Thyroid gland (tissue), 4 donors: ENCODE results near the gene OR10D3. TPM values are rescaled to one million over a fixed set of nuclear protein-coding genes. Genes with fewer than 3 reads are reported as not detected.
"Not testable (repeated sequence)": the region's sequence is repeated elsewhere in the genome, so short reads cannot be mapped to it uniquely, and the experiment has no call there.

ENCODE experiments used
- DNase-seq, 2 donors: peaks; one replicate each; pipeline ENCODE4 v3.0.0-alpha.2; 2019
- H3K27ac ChIP-seq, 3 donors: fragments of 200-600 bp; sonication (generic); 1 replicate in 2 of 3; 2 replicates in 1 of 3; pipeline ENCODE4 v1.5.1; 2016 to 2019; ENCODE audit warnings: mild to moderate bottlenecking in 1 of 3, moderate library complexity in 1 of 3
- H3K27me3 ChIP-seq: fragments of 200-600 bp; sonication (generic); one replicate; pipeline ENCODE4 v1.5.1; 2019
- H3K36me3 ChIP-seq, 2 donors: fragments of 200-600 bp; sonication (generic); one replicate each; pipeline ENCODE4 v1.5.1; 2016 to 2019
- H3K4me1 ChIP-seq, 2 donors: fragments of 200-600 bp; sonication (generic); one replicate each; pipeline ENCODE4 v1.5.1; 2017 to 2019
- H3K4me3 ChIP-seq, 3 donors: fragments of 200-600 bp; sonication (generic); replicated peaks in 1 of 3; 1 replicate in 2 of 3; 2 replicates in 1 of 3; pipeline ENCODE4 v1.5.1; 2016; ENCODE audit warnings: mild to moderate bottlenecking in 1 of 3
- H3K9me3 ChIP-seq: fragments of 200-600 bp; sonication (generic); one replicate; pipeline ENCODE4 v1.5.1; 2017
- CTCF ChIP-seq, 6 experiments: fragments of 200-600 bp in 3 of 6; fragments of 450-650 bp in 3 of 6; sonication (generic) in 3 of 6; IDR thresholded peaks; one replicate each; pipeline ENCODE4 v1.5.1; 2016 to 2019; ENCODE audit warnings: antibody characterized with exemption in 6 of 6, mild to moderate bottlenecking in 2 of 6, inconsistent platforms in 1 of 6, moderate library complexity in 1 of 6
- POLR2A ChIP-seq, 2 donors: fragments of 450-650 bp; IDR thresholded peaks; one replicate each; pipeline ENCODE4 v1.6.1; 2017; ENCODE audit warnings: antibody characterized with exemption in 2 of 2, mild to moderate bottlenecking in 2 of 2, moderate library complexity in 1 of 2
- WGBS, 2 donors: methylation state at CpG; one replicate each; pipeline ENCODE4 v1.1.5; 2017; 5-methylcytosine and 5-hydroxymethylcytosine counted together
- intact Hi-C: fragments of 100-400 bp; cut with DNase I; formaldehyde crosslinking; loops from one replicate; pipeline ENCODE4 v1.15.1; 2023
- total RNA-seq, 4 donors: library from RNA; depleted of rRNA; stranded (reverse); fragments of >200 nt; gene quantifications; one replicate each; pipeline ENCODE4 v1.2.3, GENCODE V29; 2016

The OR10D3 gene
- total RNA-seq, 4 donors from 2014 or later = not detected

DNA sequence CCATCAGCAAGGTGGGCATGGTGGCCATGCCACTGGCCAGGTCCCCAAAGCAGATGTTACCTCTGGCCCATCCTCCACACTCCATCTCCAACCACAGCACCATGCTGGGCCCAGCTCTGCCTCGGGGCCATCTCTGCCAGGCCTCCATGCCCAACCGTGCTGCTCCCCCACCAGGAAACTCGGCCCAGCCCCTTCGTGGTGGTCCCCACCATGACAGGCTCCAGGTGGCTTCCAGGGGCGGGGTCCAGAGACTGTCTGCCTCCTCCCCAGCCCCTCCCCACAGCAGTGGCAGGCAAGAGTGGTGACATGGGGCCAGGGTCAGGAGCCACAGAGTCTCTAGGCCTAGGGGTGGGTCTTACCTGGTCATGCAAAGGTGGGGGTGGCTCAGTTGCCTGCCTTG, 27.3 kb downstream of the OR10D3 start:
- 90 to 100% methylated on average over 2 to 3 of the region's 5 CpGs for WGBS, 2 donors
- TF ChIP-seq POLR2A (IDR thresholded peaks at IDR 0.05) = no peak
- no peak for TF ChIP-seq CTCF (IDR thresholded peaks at IDR 0.05)
- no peak for DNase-seq

GRCh38 chr11:124211321-124211720, 28.2 kb downstream of the OR10D3 start:
- H3K27me3 ChIP-seq = no peaks in the 10 kb centered on the region
- no peak for DNase-seq
- no peak overlapping the region for H3K4me3 ChIP-seq
- no peaks in the 10 kb centered on the region for H3K36me3 ChIP-seq
- H3K27ac ChIP-seq = no peak overlapping the region
- no peak for TF ChIP-seq POLR2A (IDR thresholded peaks at IDR 0.05)
- TF ChIP-seq CTCF (IDR thresholded peaks at IDR 0.05) = no peak
- no peaks in the 10 kb centered on the region for H3K4me1 ChIP-seq
- no peaks in the 10 kb centered on the region for H3K9me3 ChIP-seq
- intact Hi-C loops = no loop called here

More for the DNA sequence above, 27.3 kb downstream of the OR10D3 start:
- Histone ChIP-seq H3K27ac (no peak overlapping the region), H3K9me3 (no peaks in the 10 kb centered on the region), H3K36me3 (no peaks in the 10 kb centered on the region), H3K27me3 (no peaks in the 10 kb centered on the region), H3K4me1 (no peaks in the 10 kb centered on the region), H3K4me3 (no peak overlapping the region)
- intact Hi-C loops = no loop called here

GRCh38 chr11:124214027-124214426, 30.9 kb downstream of the OR10D3 start:
- Histone ChIP-seq H3K36me3 (no peaks in the 10 kb centered on the region), H3K4me3 (no peak overlapping the region), H3K4me1 (no peaks in the 10 kb centered on the region), H3K27me3 (no peaks in the 10 kb centered on the region), H3K9me3 (no peaks in the 10 kb centered on the region), H3K27ac (no peak overlapping the region)
- TF ChIP-seq POLR2A (IDR thresholded peaks at IDR 0.05) (no peak), CTCF (IDR thresholded peaks at IDR 0.05) (no peak)
- 77% methylated on average over 3 of the region's 3 CpGs for WGBS, 2 donors
- intact Hi-C loops = no loop called here
- no peak for DNase-seq

DNA sequence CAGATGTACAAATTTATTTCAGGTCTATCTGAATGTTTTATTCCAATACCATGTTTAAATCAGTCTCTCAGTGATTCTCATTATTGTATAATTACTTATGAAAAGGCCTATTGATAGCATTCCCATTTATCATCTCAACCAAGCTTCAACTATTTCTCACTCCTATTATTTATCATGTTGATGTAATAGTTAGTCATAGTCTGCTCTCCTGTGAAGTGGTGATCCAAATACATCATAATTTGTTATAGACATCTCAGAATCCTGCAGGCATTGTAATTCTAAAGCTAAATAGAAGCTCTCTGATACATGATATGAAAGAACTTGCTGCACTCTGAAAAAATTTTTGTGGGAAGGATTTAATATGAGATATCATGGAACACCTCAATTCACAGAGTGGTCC, 36.0 kb downstream of the OR10D3 start:
- Histone ChIP-seq H3K27ac (no peak overlapping the region), H3K36me3 (no peaks in the 10 kb centered on the region), H3K4me3 (no peak overlapping the region), H3K4me1 (no peaks in the 10 kb centered on the region), H3K27me3 (no peaks in the 10 kb centered on the region), H3K9me3 (no peaks in the 10 kb centered on the region)
- DNase-seq = no peak
- TF ChIP-seq POLR2A (IDR thresholded peaks at IDR 0.05) (no peak), CTCF (IDR thresholded peaks at IDR 0.05) (no peak)
- intact Hi-C loops = no loop called here

DNA sequence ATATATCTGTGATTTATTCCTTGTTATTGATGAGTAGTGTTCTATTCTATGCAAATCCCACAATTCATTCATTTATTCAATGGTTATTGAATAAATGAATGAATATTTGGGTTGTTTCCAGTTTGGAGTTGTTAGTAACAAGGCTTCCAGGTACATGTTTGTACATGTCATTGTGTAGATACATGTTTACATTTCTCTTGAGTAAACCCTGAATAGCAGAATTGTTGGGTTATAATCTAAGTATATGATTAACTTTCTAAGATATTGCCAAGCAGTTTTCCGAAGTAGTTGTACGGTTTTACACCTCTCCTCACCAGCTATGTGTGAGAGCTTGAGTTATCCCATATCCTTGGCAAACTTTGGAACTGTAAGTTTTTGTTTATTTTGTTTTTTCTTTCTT, 39.3 kb downstream of the OR10D3 start:
- H3K4me1 ChIP-seq = no peaks in the 10 kb centered on the region
- no peak for DNase-seq
- intact Hi-C loops = no loop called here
- no peaks in the 10 kb centered on the region for H3K9me3 ChIP-seq
- H3K4me3 ChIP-seq = no peak overlapping the region
- H3K27ac ChIP-seq = no peak overlapping the region
- 94% methylated on average over 2 of the region's 2 CpGs for WGBS, 2 donors
- no peaks in the 10 kb centered on the region for H3K36me3 ChIP-seq
- TF ChIP-seq CTCF (IDR thresholded peaks at IDR 0.05) (no peak), POLR2A (IDR thresholded peaks at IDR 0.05) (no peak)
- no peaks in the 10 kb centered on the region for H3K27me3 ChIP-seq

DNA sequence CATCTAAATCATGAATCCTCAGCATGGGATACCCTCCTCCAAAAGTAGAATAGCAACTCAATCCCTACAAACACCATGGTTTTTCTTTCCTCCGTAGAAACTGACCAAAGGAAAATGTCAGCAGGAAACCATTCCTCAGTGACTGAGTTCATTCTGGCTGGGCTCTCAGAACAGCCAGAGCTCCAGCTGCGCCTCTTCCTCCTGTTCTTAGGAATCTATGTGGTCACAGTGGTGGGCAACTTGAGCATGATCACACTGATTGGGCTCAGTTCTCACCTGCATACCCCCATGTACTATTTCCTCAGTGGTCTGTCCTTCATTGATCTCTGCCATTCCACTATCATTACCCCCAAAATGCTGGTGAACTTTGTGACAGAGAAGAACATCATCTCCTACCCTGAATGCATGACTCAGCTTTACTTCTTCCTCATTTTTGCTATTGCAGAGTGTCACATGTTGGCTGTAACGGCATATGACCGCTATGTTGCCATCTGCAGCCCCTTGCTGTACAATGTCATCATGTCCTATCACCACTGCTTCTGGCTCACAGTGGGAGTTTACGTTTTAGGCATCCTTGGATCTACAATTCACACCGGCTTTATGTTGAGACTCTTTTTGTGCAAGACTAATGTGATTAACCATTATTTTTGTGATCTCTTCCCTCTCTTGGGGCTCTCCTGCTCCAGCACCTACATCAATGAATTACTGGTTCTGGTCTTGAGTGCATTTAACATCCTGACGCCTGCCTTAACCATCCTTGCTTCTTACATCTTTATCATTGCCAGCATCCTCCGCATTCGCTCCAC, 41.7 kb downstream of the OR10D3 start:
- intact Hi-C loops, H3K9me3 ChIP-seq, H3K27ac ChIP-seq, H3K4me3 ChIP-seq, DNase-seq, H3K4me1 ChIP-seq, H3K36me3 ChIP-seq, H3K27me3 ChIP-seq: not testable (repeated sequence)
- WGBS, 2 donors = 75 to 76% methylated on average over 9 of the region's 9 CpGs
